ENCODE results near the gene VWA1. TPM values are rescaled to one million over a fixed set of nuclear protein-coding genes. Genes with fewer than 3 reads are reported as not detected.
"Not testable (repeated sequence)": the region's sequence is repeated elsewhere in the genome, so short reads cannot be mapped to it uniquely, and the experiment has no call there.

VWA1 gene
- total RNA-seq, 1 donor from 2014 or later, result 20.5 TPM

GRCh38 chr1:1402072-1402900, 33.2 kb upstream of the VWA1 start:
- intact Hi-C loops (cut with DNase I), result no loop called here
- DNase-seq (ENCODE audit: missing footprints), result peak; percentile 53
- ATAC-seq, result no peak

- intact Hi-C loops (cut with DNase I); ATAC-seq: not testable (repeated sequence)
- DNase-seq (ENCODE audit: missing footprints), result peak; percentile 32
Observed at GRCh38 chr1:1402901-1403392, 32.5 kb upstream of the VWA1 start.

GRCh38 chr1:1403653-1404052, 31.8 kb upstream of the VWA1 start:
- DNase-seq (ENCODE audit: missing footprints) (peak; percentile 34), ATAC-seq (no peak)
- intact Hi-C loops (cut with DNase I), result no loop called here

- DNase-seq (ENCODE audit: missing footprints) (no peak), ATAC-seq (no peak)
- intact Hi-C loops (cut with DNase I), result loop anchor here (5.0 kb wide), 1 partner anchor 36 kb away; no protein-coding TSS in a partner anchor
Observed at GRCh38 chr1:1406101-1406820, 29.2 kb upstream of the VWA1 start.

- intact Hi-C loops (cut with DNase I), result loop anchor here (5.0 kb wide), 1 partner anchor 35 kb away; no protein-coding TSS in a partner anchor
- DNase-seq (ENCODE audit: missing footprints) (peak; percentile 98), ATAC-seq (peak; percentile 98)
Observed at GRCh38 chr1:1406821-1407635, 28.5 kb upstream of the VWA1 start, which contains the start of gene MRPL20. MRPL20 (minus strand) TSS chr1:1407293; CDS start chr1:1407217, 76 bp downstream.

- ATAC-seq, result no peak
- intact Hi-C loops (cut with DNase I), result loop anchor here (5.0 kb wide), 1 partner anchor 35 kb away; no protein-coding TSS in a partner anchor
- DNase-seq (ENCODE audit: missing footprints), result no peak
Observed at GRCh38 chr1:1407636-1408318, 27.7 kb upstream of the VWA1 start.

GRCh38 chr1:1410238-1410637, 25.3 kb upstream of the VWA1 start:
- intact Hi-C loops (cut with DNase I); ATAC-seq; DNase-seq (ENCODE audit: missing footprints): not testable (repeated sequence)

GRCh38 chr1:1411626-1412025, 23.9 kb upstream of the VWA1 start:
- intact Hi-C loops (cut with DNase I), result no loop called here
- no peak for DNase-seq (ENCODE audit: missing footprints)
- no peak for ATAC-seq

GRCh38 chr1:1412311-1412902, 23.1 kb upstream of the VWA1 start:
- ATAC-seq; DNase-seq (ENCODE audit: missing footprints); intact Hi-C loops (cut with DNase I): not testable (repeated sequence)

GRCh38 chr1:1415751-1416150, 19.7 kb upstream of the VWA1 start:
- DNase-seq (ENCODE audit: missing footprints) (no peak), ATAC-seq (no peak)
- intact Hi-C loops (cut with DNase I), result no loop called here

- intact Hi-C loops (cut with DNase I); ATAC-seq; DNase-seq (ENCODE audit: missing footprints): not testable (repeated sequence)
Observed at GRCh38 chr1:1417396-1417795, 18.1 kb upstream of the VWA1 start.

GRCh38 chr1:1417825-1418463, 17.5 kb upstream of the VWA1 start:
- DNase-seq (ENCODE audit: missing footprints); ATAC-seq; intact Hi-C loops (cut with DNase I): not testable (repeated sequence)

- intact Hi-C loops (cut with DNase I), result no loop called here
- ATAC-seq (no peak), DNase-seq (ENCODE audit: missing footprints) (peak; percentile 46)
Observed at GRCh38 chr1:1418464-1419362, 16.8 kb upstream of the VWA1 start.

GRCh38 chr1:1419363-1419812, 16.1 kb upstream of the VWA1 start:
- intact Hi-C loops (cut with DNase I), result no loop called here
- ATAC-seq (peak; percentile 21), DNase-seq (ENCODE audit: missing footprints) (peak; percentile 40)

GRCh38 chr1:1419813-1420653, 15.5 kb upstream of the VWA1 start:
- peak; percentile 57 for DNase-seq (ENCODE audit: missing footprints)
- intact Hi-C loops (cut with DNase I), result no loop called here
- peak; percentile 80 for ATAC-seq
